Activated effector memory CD4-positive, alpha-beta T cell treated with Interleukin-2 at 50 U/mL for 16 hours (primary cell): ENCODE measurements around the gene BRMS1L.

Experiments used
- DNase-seq: peaks from one replicate; pipeline ENCODE4 v3.0.0-alpha.2; 2020

The BRMS1L gene

DNA sequence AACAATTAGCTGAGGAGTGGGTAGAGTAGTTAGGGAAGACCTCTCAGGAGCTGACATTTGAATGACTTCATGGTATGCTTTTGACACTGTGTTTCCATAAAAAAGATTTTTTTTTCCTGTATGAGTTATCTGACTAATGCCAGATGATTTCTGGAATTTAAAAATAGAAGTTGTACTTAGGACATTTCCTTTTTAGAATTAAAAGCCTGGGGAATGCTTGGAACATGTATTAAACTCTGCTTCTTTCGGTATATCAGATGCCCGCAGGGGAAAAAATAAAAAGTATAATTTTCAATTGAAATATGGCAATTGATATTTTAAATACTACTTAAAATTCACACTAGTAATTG, 41.1 kb downstream of the BRMS1L start:
- DNase-seq, result no peak

DNA sequence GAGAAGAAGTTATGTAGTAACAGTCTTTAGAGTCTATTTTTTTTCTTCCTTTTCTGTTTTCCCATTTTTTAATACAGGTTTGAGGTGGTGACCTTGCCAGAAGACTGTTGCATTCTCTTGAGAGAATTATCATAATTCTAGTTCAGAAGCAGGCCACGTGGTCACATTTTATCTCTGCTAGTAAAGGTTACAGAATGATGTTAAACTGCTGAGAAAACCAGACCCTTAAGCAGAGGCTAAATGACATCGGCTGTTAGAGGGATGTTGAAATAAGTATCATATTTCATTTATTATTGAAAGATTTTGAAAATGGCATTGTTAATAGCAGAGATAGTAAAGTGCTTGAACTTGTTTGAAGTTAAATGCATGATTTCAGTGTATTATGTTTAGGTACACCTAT, 49.2 kb downstream of the BRMS1L start:
- no peak for DNase-seq

DNA sequence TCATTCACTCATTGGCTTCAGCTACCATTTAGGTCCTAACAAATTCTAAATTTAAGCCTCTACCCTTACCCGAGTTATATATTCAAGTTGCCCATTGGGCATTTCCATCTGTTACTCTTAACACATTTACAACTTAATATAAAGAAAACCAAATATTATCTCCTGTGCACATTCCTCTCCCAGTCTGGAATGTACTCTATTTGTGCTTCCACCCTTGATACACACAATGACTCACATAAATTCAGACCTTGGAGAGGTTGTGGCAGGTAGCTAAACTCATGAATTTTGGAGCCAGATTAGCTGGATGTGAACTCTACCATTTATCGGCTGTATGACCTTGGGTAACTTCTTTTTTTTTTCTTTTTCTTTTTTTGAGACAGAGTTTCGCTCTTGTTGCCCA, 51.1 kb downstream of the BRMS1L start:
- no peak for DNase-seq

- DNase-seq, result no peak
These were observed 52.4 kb downstream of the BRMS1L start for GRCh38 chr14:35878272-35879150.

GRCh38 chr14:35879151-35879648, 53.1 kb downstream of the BRMS1L start:
- no peak for DNase-seq

DNA sequence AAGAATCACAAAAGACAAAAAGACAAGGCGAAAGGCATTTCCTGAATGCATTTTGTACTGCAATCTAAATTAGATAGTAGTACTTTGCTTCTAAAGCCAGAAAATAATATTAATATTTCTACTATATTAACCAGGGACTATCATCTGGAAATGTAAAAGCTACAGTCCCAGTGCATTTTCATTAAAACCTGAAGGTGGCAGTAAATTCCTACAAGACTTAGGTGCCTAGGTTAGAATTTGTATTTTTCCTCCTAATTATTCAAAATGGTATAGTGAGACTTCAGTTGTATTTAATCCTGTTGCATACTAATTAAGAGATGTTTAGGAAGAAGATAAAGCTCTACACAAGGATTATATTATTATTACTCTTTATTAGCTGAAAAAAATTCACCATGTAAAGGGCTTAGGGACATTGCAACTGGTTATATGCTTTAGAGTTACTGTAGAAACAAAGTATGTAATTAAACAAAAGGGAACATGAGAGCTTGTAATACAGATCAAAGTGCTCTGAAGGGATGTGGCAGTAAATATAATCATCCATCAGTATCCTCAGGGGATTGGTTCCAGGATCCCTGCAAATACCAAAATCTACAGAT, 53.6 kb downstream of the BRMS1L start:
- DNase-seq, result no peak

DNA sequence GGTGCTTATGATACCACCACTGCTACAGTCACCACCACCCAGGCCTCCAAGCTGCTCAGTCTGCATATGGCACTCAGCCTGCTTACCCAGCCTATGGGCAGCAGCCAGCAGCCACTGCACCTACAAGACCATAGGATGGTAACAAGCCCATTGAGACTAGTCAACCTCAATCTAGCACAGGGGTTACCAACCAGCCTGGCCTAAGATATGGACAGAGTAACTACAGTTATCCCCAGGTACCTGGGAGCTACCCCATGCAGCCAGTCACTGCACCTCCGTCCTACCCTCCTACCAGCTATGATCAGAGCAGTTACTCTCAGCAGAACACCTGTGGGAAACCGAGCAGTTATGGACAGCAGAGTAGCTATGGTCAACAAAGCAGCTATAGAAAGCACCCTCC, 55.1 kb downstream of the BRMS1L start:
- no peak for DNase-seq

- no peak for DNase-seq
These were observed 57.6 kb downstream of the BRMS1L start for GRCh38 chr14:35883677-35884293.

DNA sequence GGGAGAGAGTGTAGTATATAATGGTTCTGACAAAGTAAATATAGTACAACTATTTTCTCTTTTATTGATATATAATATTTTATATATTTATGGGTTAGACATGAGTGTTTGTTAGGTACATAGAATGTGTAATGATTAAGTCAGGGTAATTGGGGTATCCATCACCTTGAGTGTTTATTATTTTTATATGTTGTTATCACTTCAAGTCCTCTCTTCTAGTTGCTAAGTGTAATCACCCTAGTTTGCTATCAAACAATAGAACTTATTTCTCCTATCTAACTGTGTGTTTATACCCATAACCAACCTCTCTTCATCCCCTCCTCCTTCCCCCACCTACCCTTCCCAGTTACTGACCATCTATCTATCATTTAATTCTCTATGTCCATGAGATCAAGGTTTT, 64.2 kb downstream of the BRMS1L start:
- DNase-seq, result no peak

DNA sequence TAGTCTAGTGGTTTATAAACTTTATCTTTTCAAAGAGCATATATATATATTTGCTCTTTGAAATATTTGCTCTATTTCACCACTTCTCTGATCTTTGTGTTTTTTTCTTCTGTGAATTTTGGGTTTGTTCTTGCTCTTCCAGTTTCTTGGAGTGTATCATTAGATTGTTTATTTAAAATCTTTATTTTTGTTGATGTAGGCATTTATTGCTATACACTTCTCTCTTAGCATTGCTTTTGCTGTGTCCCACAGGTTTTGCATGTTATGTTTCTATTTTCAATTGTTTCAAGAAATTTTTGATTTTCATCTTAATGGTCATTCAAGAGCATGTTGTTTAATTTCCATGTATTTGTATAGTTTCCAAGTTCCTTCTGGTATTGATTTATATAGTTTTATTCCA, 69.1 kb downstream of the BRMS1L start:
- no peak for DNase-seq

DNA sequence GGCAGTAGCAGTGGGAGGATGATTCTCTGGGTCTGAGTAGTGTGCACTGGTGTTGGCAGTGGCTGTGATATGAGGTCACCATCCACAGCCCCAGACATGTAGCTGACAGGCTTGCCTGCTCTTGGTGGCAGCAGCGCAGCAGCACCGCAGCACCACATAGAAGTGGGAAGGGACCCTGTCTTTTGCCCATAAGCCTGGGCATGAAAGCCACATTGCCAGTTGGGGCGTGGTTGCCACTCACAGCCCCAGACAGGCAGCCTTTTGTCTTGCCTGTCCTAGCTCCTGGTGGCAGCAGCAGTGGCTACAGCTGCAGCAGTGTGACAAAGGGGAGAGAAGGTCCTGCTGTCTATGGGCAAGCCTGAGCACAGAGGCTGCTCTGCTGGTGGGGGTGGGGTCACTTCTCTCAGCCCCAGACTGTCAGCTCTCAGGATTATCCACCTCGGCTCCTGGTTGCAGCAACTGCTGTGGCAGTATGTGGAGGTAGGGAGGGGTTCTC, 71.5 kb downstream of the BRMS1L start:
- no peak for DNase-seq

- DNase-seq, result no peak
These were observed 72.2 kb downstream of the BRMS1L start for GRCh38 chr14:35898217-35898775.

- DNase-seq, result no peak
These were observed 74.6 kb downstream of the BRMS1L start for GRCh38 chr14:35900741-35901140.

DNA sequence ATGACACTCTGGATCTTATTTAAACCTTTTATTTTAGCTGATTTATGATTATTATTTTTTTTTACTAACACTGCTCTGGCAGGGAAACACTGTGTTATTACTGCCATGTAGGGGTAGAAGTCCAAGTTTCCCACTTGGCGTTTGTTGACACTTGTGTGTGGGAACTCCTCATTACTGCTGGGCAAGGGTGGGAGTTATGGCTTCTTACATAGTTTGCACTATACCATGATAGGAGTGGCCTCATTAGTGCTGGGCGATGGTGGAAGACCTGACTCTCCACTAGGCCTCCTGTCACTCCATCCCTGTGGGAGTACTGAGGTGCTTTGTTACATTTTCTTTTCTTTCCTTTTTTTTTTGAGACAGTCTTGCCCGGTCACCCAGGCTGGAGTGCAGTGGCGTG, 83.5 kb downstream of the BRMS1L start:
- no peak for DNase-seq

DNA sequence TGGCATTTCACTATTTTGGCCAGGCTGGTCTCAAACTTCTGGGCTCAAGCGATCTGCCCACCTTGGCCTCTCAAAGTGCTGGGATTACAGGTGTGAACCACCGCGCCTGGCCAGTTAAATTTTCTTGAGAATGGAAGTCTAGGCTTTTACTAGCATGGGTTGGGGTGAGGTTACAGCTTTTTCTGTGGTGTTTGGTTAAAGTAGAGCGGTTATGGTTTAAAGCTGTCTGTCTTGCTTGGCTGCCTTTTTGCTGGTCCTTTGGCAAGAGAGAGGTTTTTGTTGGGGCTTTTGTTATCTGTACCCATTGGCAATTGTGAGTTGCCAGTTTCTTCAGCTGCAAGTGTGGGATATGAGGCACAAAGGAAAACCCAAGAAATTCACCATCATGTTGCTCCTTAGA, 84.1 kb downstream of the BRMS1L start:
- DNase-seq, result no peak

DNA sequence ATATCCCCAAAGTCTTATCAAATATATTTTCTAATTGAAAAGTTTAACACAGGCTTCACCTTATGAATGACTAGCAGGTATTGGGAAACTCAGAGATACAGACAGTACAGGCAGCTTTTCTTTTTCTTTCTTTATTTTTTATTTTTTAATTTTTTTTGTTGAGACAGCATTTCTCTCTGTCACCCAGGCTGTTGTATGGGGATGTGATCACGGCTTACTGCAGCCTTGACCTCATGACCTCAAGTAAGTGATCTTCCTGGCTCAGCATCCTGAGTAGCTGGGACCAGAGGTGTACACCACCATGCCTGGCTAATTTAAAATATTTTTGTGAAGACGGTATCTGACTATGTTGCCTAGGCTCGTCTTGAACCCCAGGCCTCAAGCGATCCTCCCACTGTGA, 85.0 kb downstream of the BRMS1L start:
- no peak for DNase-seq

- no peak for DNase-seq
These were observed 89.0 kb downstream of the BRMS1L start for GRCh38 chr14:35915185-35915584.

GRCh38 chr14:35915775-35916174, 89.6 kb downstream of the BRMS1L start:
- DNase-seq, result no peak
